ENCODE data around the gene UNK. TPM values are rescaled to one million over a fixed set of nuclear protein-coding genes. Genes with fewer than 3 reads are reported as not detected.

The UNK gene
- total and polyA plus RNA-seq, 9 of the 15 experiments (the other 6 are each of a cell fraction or from before 2014, with no cell fraction given): 12.8 to 38.6 (median 24.8) TPM

DNA sequence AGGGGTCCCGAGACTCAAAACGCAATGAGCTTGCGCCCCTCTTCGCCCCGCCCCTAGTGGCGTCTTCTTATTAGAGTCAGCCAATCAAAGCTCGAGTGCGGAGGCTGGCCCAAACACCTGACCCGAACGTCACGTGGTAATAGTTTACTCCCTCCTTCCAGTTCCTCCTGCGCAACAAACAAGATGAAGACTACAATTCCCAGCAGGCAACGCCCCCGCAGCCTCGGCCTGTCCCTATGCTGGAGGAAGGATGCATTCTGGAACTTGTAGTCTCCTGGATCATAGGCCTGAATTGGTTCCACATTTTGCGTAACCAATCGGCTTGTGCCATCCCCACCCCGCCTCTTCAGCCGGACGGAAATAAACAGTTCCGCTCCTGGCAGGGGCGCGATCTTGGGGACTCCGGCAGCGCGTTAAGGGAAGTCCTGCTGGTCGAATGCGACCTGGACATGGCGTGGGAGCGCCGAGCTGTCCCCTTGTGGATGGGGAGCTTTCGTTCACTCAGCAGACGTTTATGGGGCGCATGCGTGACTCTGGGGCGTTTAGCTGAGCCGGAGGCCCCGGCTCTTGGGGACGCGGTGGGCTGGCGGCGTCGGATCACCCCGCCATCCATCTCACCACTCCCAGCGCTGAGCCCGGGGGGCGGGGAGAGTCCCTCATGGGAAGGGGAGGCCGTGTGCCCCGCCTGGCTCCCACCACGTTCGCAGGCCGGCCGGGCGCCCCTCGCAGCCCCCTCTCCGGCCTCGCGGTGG lies 70.9 kb downstream of the UNK start, which contains the start of gene WBP2 (continued):
- TF ChIP-seq, protein P1, sequence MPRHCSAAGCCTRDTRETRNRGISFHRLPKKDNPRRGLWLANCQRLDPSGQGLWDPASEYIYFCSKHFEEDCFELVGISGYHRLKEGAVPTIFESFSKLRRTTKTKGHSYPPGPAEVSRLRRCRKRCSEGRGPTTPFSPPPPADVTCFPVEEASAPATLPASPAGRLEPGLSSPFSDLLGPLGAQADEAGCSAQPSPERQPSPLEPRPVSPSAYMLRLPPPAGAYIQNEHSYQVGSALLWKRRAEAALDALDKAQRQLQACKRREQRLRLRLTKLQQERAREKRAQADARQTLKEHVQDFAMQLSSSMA (CRISPR knock-in tag; IDR thresholded peaks at IDR 0.05): no peak
- TF ChIP-seq ZNF584 (CRISPR knock-in tag; IDR thresholded peaks at IDR 0.05; ENCODE audit: low read depth): peak; percentile 85
- TF ChIP-seq, protein P2, sequence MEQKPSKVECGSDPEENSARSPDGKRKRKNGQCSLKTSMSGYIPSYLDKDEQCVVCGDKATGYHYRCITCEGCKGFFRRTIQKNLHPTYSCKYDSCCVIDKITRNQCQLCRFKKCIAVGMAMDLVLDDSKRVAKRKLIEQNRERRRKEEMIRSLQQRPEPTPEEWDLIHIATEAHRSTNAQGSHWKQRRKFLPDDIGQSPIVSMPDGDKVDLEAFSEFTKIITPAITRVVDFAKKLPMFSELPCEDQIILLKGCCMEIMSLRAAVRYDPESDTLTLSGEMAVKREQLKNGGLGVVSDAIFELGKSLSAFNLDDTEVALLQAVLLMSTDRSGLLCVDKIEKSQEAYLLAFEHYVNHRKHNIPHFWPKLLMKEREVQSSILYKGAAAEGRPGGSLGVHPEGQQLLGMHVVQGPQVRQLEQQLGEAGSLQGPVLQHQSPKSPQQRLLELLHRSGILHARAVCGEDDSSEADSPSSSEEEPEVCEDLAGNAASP (IDR thresholded peaks at IDR 0.05): no peak
- TF ChIP-seq HNRNPLL (IDR thresholded peaks at IDR 0.05; ENCODE audit: low read depth, low read length, poor library complexity, severe bottlenecking): peak; percentile 100
- peak; percentile 83 for TF ChIP-seq XRCC5 (IDR thresholded peaks at IDR 0.05; ENCODE audit: low read depth, low read length)
- TF ChIP-seq HNRNPK (IDR thresholded peaks at IDR 0.05; ENCODE audit: low read depth, low read length, poor library complexity, severe bottlenecking): no peak
- no peak for TF ChIP-seq ZNF79 (CRISPR knock-in tag; IDR thresholded peaks at IDR 0.05; ENCODE audit: low read depth)
- TF ChIP-seq ZEB2 (IDR thresholded peaks at IDR 0.05): peak; percentile 20; the same call in 1 of the 2 replicates
- 0 out of 2 replicates have a peak, but pooled peaks have one; percentile 6 for TF ChIP-seq MEF2A (IDR thresholded peaks at IDR 0.05; ENCODE audit: control insufficient read depth, low read depth, low read length)
- no peak for TF ChIP-seq HSF4 (CRISPR knock-in tag; IDR thresholded peaks at IDR 0.05; ENCODE audit: borderline replicate concordance)
- TF ChIP-seq, protein P3, sequence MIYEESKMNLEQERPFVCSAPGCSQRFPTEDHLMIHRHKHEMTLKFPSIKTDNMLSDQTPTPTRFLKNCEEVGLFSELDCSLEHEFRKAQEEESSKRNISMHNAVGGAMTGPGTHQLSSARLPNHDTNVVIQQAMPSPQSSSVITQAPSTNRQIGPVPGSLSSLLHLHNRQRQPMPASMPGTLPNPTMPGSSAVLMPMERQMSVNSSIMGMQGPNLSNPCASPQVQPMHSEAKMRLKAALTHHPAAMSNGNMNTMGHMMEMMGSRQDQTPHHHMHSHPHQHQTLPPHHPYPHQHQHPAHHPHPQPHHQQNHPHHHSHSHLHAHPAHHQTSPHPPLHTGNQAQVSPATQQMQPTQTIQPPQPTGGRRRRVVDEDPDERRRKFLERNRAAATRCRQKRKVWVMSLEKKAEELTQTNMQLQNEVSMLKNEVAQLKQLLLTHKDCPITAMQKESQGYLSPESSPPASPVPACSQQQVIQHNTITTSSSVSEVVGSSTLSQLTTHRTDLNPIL (CRISPR knock-in tag; IDR thresholded peaks at IDR 0.05): no peak
- TF ChIP-seq ZNF717 (CRISPR knock-in tag; IDR thresholded peaks at IDR 0.05): no peak
- no peak for TF ChIP-seq NR4A1 (CRISPR knock-in tag; IDR thresholded peaks at IDR 0.05)
- TF ChIP-seq NR4A1 (tag; IDR thresholded peaks at IDR 0.05): no peak
- no peak for TF ChIP-seq ZNF75A (CRISPR knock-in tag; IDR thresholded peaks at IDR 0.05)
- TF ChIP-seq, protein P4, sequence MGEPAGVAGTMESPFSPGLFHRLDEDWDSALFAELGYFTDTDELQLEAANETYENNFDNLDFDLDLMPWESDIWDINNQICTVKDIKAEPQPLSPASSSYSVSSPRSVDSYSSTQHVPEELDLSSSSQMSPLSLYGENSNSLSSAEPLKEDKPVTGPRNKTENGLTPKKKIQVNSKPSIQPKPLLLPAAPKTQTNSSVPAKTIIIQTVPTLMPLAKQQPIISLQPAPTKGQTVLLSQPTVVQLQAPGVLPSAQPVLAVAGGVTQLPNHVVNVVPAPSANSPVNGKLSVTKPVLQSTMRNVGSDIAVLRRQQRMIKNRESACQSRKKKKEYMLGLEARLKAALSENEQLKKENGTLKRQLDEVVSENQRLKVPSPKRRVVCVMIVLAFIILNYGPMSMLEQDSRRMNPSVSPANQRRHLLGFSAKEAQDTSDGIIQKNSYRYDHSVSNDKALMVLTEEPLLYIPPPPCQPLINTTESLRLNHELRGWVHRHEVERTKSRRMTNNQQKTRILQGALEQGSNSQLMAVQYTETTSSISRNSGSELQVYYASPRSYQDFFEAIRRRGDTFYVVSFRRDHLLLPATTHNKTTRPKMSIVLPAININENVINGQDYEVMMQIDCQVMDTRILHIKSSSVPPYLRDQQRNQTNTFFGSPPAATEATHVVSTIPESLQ (CRISPR knock-in tag; IDR thresholded peaks at IDR 0.05): peak; percentile 71; the same call in 1 of the 2 replicates
- TF ChIP-seq ZKSCAN8 (CRISPR knock-in tag; IDR thresholded peaks at IDR 0.05): no peak
- peak; percentile 96 to 97 for TF ChIP-seq SIX5 (IDR thresholded peaks at IDR 0.05; ENCODE audit: borderline replicate concordance in 1 of 2, insufficient read depth in 1 of 2, low read depth in 1 of 2, low read length in 2 of 2)
- TF ChIP-seq NFRKB (IDR thresholded peaks at IDR 0.05; ENCODE audit: low read depth): peak; percentile 68; the same call in 1 of the 2 replicates
- no peak for TF ChIP-seq ZBED1 (IDR thresholded peaks at IDR 0.05)
- peak; percentile 87 for TF ChIP-seq CREM (IDR thresholded peaks at IDR 0.05; ENCODE audit: low read depth)
- TF ChIP-seq, protein P5, sequence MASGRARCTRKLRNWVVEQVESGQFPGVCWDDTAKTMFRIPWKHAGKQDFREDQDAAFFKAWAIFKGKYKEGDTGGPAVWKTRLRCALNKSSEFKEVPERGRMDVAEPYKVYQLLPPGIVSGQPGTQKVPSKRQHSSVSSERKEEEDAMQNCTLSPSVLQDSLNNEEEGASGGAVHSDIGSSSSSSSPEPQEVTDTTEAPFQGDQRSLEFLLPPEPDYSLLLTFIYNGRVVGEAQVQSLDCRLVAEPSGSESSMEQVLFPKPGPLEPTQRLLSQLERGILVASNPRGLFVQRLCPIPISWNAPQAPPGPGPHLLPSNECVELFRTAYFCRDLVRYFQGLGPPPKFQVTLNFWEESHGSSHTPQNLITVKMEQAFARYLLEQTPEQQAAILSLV (tag; IDR thresholded peaks at IDR 0.05): no peak
- no peak for TF ChIP-seq PTRF (tag; IDR thresholded peaks at IDR 0.05)
